ENCODE results near the gene TM4SF5.
A peak's percentile ranks its signal among the peaks of the same experiment; 100 is the strongest.

The TM4SF5 gene

DNA sequence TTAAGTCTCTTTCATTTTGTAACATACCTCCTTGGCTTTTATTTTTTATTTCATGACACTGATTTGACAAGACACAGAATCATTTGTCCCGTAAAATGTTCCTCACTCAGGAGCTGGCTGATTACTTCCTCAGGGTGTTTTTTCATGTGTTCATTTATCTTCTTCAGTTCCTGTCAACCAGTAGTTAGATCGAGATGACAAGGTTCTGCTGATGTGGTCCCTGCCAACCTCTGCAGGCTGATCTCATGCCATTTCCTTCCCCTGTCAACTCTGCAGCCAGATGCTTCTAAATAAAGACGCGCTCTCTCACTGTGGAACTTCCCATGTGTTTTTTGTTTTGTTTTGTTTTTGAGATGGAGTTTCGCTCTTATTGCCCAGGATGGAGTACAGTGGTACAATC, 23.8 kb upstream of the TM4SF5 start:
- DNase-seq (ENCODE audit: low spot score), result no peak

DNA sequence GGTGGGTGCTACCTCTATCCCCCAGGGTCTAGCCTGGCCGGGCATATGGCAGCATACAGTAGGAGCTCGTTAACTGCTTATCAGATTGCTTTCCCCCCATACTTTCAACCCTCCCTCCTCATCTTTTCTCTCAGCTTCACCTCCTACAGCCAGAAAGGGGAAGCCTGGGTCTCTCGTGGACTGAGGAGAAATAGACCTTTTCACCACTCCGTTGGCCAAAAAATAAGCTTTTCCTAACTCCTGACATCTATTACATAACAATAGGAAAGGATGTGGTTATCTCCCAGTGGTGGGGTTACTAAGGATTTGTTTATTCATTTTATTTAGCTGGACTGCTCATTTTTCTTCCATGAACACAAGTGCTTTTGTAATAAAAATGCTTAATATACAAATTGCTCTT, 23.0 kb upstream of the TM4SF5 start:
- no peak for DNase-seq (ENCODE audit: low spot score)

DNA sequence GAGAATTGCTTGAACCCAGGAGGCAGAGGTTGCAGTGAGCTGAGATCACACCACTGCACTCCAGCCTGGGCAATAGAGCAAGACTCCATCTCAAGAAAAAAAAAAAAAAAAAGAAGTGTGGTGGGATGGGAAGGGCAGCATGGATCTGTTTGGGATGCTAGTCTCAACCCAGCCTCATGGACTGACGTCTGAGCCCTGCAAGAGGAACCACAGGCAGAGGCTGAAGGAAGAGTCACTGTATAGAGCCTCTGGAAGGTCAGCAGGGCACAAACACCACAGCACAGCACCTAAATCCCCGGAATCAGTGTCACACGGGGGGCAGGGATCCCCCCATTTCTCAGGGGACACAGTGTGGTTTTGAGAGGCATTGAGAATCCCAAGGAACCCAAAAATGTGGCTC, 21.1 kb upstream of the TM4SF5 start:
- DNase-seq (ENCODE audit: low spot score), result no peak

DNA sequence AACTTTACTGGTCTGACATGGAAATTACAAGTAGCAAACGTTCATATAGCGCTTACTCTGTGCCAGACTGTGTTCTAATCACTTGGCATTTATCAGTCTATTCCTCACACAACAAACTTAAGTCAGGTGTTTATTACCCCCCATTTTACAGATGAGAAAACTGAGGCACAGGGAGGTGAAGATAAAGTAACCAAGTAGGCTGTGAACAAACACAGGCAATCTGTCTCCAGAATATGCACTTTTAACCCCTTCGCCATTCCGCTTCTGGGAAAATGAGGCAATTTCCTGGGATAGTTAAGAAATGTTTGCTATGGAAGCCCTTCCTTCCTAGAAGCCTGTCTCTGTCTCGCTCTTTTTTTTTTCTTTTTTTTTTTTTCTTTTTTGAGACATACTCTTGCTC, 19.8 kb upstream of the TM4SF5 start:
- no peak for DNase-seq (ENCODE audit: low spot score)

DNA sequence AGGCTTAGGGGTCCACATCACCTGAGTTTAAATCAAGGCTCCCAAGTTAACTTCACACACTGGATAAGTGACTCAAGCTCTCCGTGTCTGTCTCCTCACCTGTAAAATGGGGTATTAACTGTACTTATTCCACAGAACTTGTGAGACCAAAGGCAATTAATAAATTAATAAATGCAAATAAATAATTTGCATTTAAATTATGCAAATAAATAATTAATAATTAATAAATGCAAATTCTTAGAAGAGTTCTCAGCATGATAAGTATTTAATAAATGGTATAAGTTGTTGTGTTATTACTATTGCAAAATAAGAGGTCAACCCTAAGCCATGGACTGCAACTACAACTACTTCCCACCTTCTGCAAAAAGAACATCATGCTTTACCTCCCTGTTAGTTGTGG, 18.3 kb upstream of the TM4SF5 start:
- DNase-seq (ENCODE audit: low spot score), result no peak

DNA sequence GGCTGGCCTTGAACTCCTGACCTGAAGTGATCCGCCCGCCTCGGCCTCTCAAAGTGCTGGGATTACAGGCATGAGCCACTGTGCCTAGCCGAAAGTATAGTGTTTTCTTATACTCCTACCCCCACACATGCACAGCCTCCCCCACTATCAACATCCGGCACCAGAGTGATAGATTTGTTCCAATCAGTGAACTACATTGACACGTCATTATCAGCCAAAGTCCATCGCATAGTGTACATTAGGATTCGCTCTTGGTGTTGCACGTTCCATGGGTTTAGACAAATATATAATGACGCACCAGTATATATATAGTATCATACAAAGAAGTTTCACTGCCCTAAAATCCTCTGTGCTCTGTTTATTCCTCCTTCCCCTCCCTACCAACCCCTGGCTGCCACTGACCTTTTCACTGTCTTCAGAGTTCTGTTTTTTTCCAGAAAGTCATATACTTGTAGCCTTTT, 11.9 kb upstream of the TM4SF5 start:
- DNase-seq (ENCODE audit: low spot score), result no peak

DNA sequence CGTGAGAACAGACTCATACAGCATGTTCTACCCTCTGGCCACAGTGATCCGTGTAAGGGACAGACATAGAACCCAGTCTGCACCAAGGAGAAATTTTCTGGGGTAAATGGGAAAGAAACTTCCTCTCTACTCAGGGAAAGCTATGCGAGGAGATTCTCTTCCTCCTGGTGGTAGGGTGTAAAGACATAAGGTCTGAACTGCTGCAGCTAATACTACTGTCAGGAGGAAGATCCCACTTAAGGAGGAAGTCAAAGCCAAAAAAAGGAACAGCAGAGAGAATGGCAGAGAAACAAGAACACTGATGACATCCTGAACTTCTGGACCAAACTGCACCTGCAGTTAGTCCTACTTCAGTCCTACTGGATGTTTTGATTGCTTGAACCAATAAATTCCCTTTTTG, 7.1 kb upstream of the TM4SF5 start:
- no peak for DNase-seq (ENCODE audit: low spot score)

DNA sequence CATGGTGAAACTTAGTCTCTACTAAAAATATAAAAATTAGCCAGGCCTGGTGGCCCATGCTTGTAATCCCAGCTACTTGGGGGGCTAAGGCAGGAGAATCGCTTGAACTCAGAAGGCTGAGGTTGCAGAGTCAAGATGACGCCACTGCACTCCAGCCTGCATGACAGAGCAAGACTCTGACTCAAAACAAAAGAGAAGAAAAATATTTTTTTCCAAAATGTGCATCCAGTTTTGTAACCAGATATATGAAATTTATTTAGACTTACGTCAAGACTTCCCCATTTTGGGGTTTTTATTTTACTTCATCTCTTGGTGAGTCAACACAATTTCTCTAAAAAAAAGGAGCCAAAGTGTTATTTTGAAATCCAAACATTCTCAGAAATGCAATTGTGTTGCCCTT, 5.5 kb upstream of the TM4SF5 start:
- DNase-seq (ENCODE audit: low spot score), result no peak

DNA sequence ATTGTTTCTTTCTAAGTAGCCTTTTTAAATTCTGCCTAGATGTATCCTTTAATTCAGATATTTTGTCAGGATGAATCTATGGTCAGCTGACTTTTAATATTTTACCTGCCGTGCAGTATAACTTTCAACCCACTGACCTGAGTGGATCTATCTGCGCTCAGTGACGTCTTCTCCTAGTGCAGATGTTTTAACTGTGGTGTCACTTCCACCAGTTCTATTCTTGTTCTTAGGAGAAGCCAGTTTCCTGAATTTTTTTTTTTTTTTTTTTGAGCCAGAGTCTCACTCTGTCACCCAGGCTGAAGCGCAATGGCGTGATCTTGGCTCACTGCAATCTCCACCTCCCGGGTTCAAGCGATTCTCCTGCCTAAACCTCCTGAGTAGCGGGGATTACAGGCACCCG, 5.0 kb upstream of the TM4SF5 start:
- no peak for DNase-seq (ENCODE audit: low spot score)

DNA sequence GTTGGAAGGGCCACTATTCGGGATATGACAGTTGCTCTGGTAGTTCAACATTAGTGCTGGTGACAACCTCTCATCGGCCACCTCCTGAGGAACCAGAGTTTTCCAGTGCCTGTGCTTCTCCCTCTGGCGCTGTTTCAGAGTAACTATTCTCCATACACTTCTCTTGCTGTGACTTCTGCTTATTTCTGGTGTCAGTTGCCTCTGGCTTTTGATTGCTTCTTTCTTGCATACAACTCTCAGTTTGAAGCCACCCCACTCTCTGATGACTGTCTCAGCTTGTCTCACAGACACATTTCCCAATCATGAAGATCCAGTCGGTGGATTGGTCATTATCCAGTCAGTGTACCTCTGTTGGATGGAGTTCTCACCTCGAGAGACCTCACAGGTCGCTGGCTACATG, 3.4 kb upstream of the TM4SF5 start:
- no peak for DNase-seq (ENCODE audit: low spot score)

DNA sequence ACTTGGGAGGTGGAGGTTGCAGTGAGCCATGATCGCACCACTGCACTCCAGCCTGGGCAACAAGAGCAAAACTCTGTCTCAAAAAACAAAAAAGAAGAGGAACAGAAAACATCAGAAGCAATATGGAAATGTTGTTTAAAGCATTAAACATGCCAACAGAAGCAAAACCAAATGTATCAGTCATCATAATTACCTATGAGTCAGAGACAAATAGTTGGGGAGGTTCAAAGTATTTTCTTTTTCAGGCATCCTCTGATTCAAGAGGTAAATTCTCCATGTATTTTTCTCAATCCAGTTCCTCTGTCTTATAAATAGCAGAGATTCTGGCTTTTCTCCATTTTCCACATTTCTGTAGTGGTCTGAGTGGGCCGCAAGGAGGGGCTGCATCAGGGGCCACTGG, 2.1 kb upstream of the TM4SF5 start:
- peak; percentile 55 for DNase-seq (ENCODE audit: low spot score)

DNA sequence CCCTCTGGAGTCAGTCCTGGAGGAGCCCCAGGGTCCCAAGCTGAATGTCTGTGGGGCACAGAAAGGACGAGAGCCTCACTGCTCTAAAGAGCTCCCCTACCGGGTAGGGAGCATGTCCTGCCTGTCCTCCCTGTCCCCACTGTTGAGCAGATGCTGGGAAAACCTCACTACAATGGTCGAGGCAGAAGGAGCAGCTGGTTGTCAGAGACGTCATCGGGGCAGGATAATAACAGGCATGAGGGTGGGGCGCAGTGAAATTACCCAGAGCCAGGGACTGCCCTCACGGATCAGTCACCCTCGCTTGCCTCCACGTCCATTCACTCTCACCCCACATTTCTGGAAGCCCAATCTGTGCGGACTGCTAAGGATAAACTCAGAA, 538 bp downstream of the TM4SF5 start:
- DNase-seq (ENCODE audit: low spot score), result no peak

DNA sequence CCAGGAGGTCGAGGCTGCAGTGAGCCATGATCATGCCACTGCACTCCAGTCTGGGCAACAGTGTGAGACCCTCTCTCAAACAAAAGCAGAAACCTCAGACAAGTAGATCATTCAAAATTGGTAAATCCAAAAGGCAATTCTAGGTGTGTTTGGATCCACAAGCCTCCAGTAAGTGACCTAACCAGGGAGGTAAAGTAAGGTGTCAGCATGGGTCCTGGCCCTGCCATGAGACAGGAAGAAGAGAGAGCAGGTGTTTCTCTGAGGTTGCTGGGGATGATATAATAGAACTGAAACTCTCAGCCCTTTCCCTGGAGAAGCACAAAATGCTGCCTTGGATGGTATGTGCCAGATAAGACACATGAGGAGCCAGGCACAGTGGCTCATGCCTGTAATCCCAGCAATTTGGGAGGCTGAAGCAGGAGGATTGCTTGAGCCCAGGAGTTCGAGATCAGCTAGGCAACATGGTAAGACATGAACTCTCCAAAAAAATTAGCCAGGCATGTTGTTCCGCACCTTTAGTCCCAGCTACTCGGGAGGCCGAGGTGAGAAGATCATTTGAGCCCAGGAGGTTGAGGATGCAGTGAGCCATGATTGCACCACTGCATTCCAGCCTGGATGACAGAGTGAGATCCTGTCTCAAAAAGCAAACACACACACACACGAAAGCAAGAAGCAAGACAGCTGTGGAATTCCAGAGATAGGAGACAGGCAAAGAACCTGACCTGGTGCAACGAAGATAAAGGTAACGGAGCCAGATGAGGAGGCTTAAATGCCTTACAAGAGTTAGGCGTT, 6.5 kb downstream of the TM4SF5 start:
- no peak for DNase-seq (ENCODE audit: low spot score)

DNA sequence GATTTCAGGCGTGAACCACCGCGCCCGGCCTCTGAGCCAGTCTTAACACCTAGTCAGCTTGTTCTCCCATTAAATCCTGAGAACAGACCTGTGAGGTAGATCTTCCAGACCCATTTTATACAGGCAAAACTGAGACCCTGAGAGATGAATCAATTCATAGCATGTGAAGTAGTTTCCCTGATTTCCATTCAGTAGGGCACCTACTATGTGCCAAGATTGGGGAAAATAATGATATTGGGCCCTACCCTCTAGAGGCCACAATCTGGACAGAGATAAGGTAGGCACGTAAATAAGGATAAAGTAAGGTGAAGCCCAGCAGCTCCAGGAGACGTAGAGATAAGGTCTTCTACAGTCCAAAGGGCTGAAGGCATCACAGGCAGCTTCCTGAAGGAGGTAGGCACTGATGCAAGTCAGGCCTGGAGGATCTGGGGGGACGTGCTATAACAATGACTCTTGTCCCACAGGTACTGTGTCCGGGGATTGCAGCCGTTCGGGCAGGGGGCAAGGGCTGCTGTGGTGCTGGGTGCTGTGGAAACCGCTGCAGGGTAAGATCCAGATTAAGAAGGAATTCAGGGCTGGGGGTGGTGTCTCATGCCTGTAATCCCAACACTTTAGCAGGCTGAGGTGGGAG, 8.8 kb downstream of the TM4SF5 start:
- DNase-seq (ENCODE audit: low spot score), result no peak

DNA sequence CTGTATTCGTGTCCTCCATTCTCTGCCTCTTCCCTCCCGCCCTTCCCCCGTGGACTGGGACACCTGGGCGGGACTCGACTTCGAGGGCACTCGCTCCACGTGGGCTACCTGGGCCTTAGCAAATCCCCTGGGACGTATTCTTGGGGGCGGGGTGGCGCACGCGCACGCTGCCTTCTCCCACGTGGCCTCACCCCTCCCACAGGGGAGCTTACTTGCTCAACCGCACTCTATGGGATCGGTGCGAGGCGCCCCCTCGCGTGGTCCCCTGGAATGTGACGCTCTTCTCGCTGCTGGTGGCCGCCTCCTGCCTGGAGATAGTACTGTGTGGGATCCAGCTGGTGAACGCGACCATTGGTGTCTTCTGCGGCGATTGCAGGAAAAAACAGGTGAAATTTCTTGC, 11.0 kb downstream of the TM4SF5 start:
- no peak for DNase-seq (ENCODE audit: low spot score)

DNA sequence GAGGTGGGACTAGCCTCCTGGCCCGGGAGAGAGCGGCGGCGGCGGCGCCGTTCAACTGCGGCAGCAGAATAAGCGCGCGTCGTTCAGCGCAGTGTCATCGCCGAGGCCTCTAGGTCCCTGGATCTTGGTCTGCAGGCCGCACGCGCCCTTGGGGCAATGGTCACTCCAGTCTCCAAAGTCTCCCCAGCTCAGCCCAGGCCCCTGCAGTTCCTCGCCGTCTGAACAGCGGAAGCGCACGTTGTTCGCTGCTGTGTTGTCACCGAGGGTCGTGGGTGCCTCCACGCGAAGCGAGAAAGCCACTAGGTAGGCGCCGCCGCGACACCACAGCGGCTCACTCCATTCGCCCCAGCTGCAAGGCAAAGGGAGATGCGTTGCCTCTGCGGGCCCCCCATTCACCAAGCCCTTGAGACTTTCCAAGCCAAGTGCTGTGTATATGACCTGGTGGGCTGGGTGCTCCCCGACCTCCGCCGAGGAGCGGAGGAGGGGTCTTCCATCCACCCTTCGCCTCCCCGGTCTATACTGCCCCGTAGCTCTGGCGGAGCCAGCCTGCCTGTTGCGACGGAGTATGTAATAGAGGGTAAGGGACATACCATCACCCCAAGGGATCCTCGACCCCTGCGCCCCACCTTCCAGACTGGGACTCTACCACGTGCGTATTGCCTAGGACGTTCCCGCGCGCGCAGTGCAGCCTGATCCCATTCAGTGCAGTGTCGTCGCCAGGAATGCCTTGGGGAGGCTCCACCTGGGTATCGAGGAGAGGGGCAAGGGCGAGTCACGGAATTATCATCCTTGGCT, 13.8 kb downstream of the TM4SF5 start:
- DNase-seq (ENCODE audit: low spot score), result no peak

DNA sequence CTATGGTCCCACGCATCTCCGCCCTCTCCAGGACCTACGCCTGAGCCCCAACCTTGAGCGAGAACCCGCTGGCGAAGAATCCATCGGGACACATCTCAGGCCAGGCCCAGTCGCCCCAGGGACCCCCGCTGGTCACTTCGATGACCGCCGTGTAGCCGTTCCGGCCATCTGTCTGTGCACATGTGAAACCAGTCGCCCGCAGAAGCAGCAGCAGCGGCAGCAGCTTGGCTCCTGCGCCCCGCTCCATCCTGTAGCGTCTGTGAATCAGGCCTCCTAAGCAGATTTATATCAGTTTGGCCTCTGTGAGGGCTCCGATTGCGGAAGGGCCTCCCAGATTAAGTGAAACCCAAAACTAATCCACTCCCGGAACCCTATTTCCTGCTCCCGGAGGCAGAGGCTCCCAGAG, 14.4 kb downstream of the TM4SF5 start, which contains the start of gene VMO1:
Gene VMO1 (minus strand): TSS at position 259 of the 406 bp plus-strand sequence. CDS start 12 bp downstream, at position 247.
- no peak for DNase-seq (ENCODE audit: low spot score)

DNA sequence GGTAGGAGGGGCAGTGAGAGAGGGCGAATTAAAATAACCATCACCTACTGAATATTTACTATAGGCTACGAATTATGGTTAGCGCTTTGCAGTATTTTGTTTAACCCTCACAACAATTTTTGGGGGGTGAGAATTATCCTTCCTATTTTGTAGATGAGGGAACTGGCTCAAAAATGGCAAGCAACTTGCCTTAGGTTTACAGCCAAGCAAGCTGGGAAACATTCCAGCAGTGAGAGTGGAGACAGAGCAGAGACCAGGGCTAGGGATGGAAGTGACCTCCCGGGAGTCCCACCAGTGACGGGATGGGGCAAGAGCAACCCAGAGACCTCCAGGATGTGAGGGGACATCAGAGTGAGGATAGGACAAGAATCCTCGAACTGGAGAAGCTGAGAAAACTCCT, 14.8 kb downstream of the TM4SF5 start:
- no peak for DNase-seq (ENCODE audit: low spot score)

DNA sequence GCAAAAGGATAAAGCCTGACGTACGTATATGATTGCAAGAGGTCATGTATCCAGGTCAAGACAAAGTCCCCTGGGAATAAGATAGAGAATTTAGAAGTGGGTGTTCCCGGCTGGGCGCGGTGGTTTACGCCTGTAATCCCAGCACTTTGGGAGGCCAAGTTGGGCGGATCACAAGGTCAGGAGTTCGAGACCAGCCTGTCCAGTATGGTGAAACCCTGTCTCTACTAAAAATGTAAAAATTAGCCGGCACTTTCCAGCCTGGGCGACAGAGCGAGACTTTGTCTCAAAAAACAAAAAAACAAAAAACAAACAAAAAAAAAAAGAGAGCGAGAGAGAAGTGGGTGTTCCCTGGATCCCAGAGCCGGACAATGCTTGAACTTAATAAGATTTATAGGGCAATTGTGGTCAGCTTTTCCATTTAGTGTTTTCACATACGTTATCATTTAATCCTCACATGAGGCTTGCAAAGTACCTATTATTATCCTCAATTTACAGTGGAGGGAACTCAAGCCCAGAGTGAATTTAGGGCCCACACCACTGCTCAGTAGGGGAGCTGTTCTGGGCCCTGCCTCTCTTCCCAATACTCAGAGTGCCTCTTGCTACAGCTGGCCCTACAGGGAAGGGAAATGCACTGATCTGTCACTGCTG, 16.6 kb downstream of the TM4SF5 start:
- DNase-seq (ENCODE audit: low spot score), result no peak

DNA sequence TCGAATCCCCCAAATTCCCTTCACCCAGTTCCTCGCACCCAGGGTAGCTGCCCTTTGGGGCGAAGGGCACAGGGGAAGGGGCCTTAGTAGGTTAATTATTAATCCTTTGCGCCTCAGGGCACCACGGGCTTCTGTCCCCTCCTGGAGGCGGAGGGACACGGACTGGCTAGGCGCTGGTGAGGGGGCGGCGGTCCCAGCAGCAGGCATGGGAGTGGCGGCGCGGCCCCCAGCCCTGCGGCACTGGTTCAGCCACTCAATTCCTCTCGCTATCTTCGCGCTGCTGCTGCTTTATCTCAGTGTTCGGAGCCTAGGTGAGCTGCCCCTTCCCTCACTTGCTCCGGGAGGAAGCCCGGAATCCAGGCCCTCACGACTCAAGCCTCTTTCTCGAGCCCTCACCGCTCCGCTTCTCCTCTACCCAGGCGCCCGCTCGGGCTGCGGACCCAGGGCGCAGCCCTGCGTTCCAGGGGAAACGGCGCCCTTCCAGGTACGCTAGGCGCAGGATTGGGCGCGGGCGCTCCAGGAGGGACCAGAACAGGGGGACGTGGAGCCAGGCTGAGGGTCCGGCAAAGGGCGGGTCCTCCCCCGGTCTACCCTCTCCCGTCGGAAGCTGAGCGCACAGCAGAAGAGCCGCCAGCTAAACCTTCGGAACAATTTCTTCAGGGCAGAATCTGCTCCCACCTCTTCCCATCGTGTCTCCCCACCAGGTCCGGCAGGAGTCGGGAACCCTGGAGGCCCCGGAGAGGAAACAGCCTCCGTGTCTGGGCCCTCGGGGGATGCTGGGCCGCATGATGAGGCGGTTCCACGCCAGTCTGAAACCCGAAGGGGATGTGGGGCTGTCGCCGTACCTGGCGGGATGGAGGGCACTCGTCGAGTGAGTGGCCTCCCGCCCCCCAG, 17.4 kb downstream of the TM4SF5 start, which contains the start of gene GLTPD2:
Gene GLTPD2 (plus strand): TSS at position 158 of the 894 bp plus-strand sequence. CDS start 48 bp downstream, at position 206.
- no peak for DNase-seq (ENCODE audit: low spot score)

DNA sequence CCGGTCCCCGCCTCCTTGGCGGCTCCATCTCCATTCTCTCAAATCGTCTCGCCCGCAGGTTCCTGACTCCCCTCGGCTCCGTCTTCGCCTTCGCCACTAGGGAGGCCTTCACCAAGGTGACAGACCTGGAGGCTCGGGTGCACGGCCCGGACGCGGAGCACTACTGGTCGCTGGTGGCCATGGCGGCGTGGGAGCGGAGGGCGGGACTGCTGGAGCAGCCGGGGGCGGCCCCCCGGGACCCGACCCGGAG, 17.9 kb downstream of the TM4SF5 start:
- no peak for DNase-seq (ENCODE audit: low spot score)
